Endothelial cell of umbilical vein (primary cell): ENCODE data around the gene SHISA3. TPM values are rescaled to one million over a fixed set of nuclear protein-coding genes. Genes with fewer than 3 reads are reported as not detected.

Experiments
- BruUV-seq: library from RNA; stranded (reverse); fragments of 400-500 nt; replicated peaks from 2 replicates; lab custom pipeline; 2021; lab: Mats Ljungman, UMichigan
- CTCF ChIA-PET: fragments of 300-600, 350-600 bp; sonication (Branson Sonifier 250); formaldehyde crosslinking; loops from one replicate; lab custom pipeline; 2021; ENCODE audit warnings: antibody characterized with exemption, inconsistent platforms; lab: Charles Lee
- POLR2A ChIA-PET: fragments of 300-600, 350-600 bp; sonication (Branson Sonifier 250); formaldehyde crosslinking; loops from one replicate; lab custom pipeline; 2021; ENCODE audit warnings: antibody characterized with exemption, inconsistent platforms; lab: Charles Lee
- DNase-seq: peaks from one replicate; pipeline ENCODE4 v3.0.0-alpha.2; 2011; ENCODE audit warnings: low read depth, low spot score
- FAIRE-seq: peaks from 2 replicates; lab custom pipeline; 2011; peaks lifted over from hg19 to GRCh38; lab: Jason Lieb, UNC
- H2AFZ ChIP-seq: 2 replicates; pipeline ENCODE4 v1.6.0; 2012; ENCODE audit warnings: low read depth, low read length, control low read depth, inconsistent platforms
- H3K27ac ChIP-seq: 2 replicates; pipeline ENCODE4 v1.5.1; 2011; ENCODE audit warnings: low read depth, mild to moderate bottlenecking, control low read depth, low read length, moderate library complexity; ENCODE audit not compliant: insufficient read depth
- H3K27me3 ChIP-seq, 2 experiments: 2 replicates each; pipeline versions ENCODE4 v1.6.0 to v1.6.1; 2011; ENCODE audit warnings: low read length in 2 of 2, mixed read lengths in 1 of 2; ENCODE audit not compliant: control insufficient read depth in 2 of 2, insufficient read depth in 2 of 2
- H3K36me3 ChIP-seq, 2 experiments: 2 replicates in 1 of 2; 3 replicates in 1 of 2; pipeline ENCODE4 v1.5.1; 2011; ENCODE audit warnings: low read length in 2 of 2, mild to moderate bottlenecking in 1 of 2, moderate library complexity in 1 of 2; ENCODE audit not compliant: control insufficient read depth in 2 of 2, insufficient read depth in 2 of 2; ENCODE audit errors: extremely low read depth in 1 of 2
- H3K4me1 ChIP-seq: 3 replicates; pipeline ENCODE4 v1.5.1; 2011; ENCODE audit warnings: mild to moderate bottlenecking, low read length; ENCODE audit not compliant: control insufficient read depth, insufficient read depth; ENCODE audit errors: extremely low read depth
- H3K4me2 ChIP-seq: 2 replicates; pipeline ENCODE4 v1.6.1; 2011; ENCODE audit warnings: low read length, control low read depth, mixed read lengths; ENCODE audit not compliant: insufficient read depth
- H3K4me3 ChIP-seq, 3 experiments: fragments of 200-600 bp in 1 of 3; sonication (generic), shearing (Covaris generic) in 1 of 3; replicated peaks in 1 of 3; 2 replicates each; pipeline ENCODE4 v1.5.1; 2011 to 2016; ENCODE audit warnings: control low read depth in 3 of 3, low read length in 3 of 3, mild to moderate bottlenecking in 2 of 3, inconsistent platforms in 1 of 3, low read depth in 1 of 3, moderate library complexity in 1 of 3; ENCODE audit not compliant: insufficient read depth in 1 of 3
- H3K79me2 ChIP-seq: 2 replicates; pipeline ENCODE4 v1.6.0; 2012; ENCODE audit warnings: low read length, inconsistent platforms; ENCODE audit not compliant: control insufficient read depth, insufficient read depth
- H3K9ac ChIP-seq: replicated peaks from 2 replicates; pipeline ENCODE3; 2011; ENCODE audit warnings: low read length, control low read depth; ENCODE audit not compliant: insufficient read depth; ENCODE audit errors: extremely low read depth
- H3K9me1 ChIP-seq: replicated peaks from 3 replicates; pipeline ENCODE4 v1.6.0; 2011; ENCODE audit warnings: mild to moderate bottlenecking, low read length; ENCODE audit not compliant: control insufficient read depth, insufficient read depth; ENCODE audit errors: extremely low read depth
- H3K9me3 ChIP-seq: replicated peaks from 2 replicates; pipeline ENCODE4 v1.5.1; 2012; ENCODE audit warnings: low read length, inconsistent platforms; ENCODE audit not compliant: control insufficient read depth, insufficient read depth
- H4K20me1 ChIP-seq: replicated peaks from 2 replicates; pipeline ENCODE3; 2011; ENCODE audit warnings: mild to moderate bottlenecking, low read length; ENCODE audit not compliant: control insufficient read depth, insufficient read depth; ENCODE audit errors: extremely low read depth
- CTCF ChIP-seq, 2 donors: IDR thresholded peaks; 1 replicate in 1 of 2; 2 replicates in 1 of 2; pipeline ENCODE4 v1.5.1; 2011; ENCODE audit warnings: low read length in 2 of 2, mild to moderate bottlenecking in 2 of 2, moderate library complexity in 2 of 2, control low read depth in 1 of 2, inconsistent platforms in 1 of 2, low read depth in 1 of 2; ENCODE audit not compliant: insufficient read depth in 1 of 2; ENCODE audit errors: extremely low read depth in 1 of 2
- EZH2 ChIP-seq: IDR thresholded peaks from 2 replicates; pipeline ENCODE4 v1.6.1; 2012; ENCODE audit warnings: borderline replicate concordance, low read depth, mild to moderate bottlenecking, moderate library complexity, low read length, inconsistent platforms; ENCODE audit not compliant: severe bottlenecking
- FOS ChIP-seq: IDR thresholded peaks from 2 replicates; pipeline ENCODE4 v1.6.1; 2011; ENCODE audit warnings: mild to moderate bottlenecking, low read length, moderate library complexity, borderline replicate concordance; ENCODE audit not compliant: insufficient read depth
- GATA2 ChIP-seq: IDR thresholded peaks from 2 replicates; pipeline ENCODE4 v1.7.0; 2011; ENCODE audit warnings: low read depth, mild to moderate bottlenecking, moderate library complexity, mixed read lengths, low read length; ENCODE audit not compliant: insufficient read length, insufficient read depth
- JUN ChIP-seq: IDR thresholded peaks from 2 replicates; pipeline ENCODE4 v1.6.1; 2011; ENCODE audit warnings: borderline replicate concordance, low read depth; ENCODE audit not compliant: insufficient read length, insufficient read depth
- MYC ChIP-seq: IDR thresholded peaks from one replicate; pipeline ENCODE4 v1.6.1; 2011; ENCODE audit warnings: mild to moderate bottlenecking, low read depth, low read length
- POLR2A ChIP-seq: IDR thresholded peaks from 2 replicates; pipeline ENCODE4 v1.6.1; 2012; ENCODE audit warnings: low read depth, mild to moderate bottlenecking, control low read depth, low read length
- POLR2AphosphoS5 ChIP-seq: IDR thresholded peaks from 2 replicates; pipeline ENCODE4 v1.6.1; 2012; ENCODE audit warnings: low read depth, mild to moderate bottlenecking, control low read depth, low read length, moderate library complexity; ENCODE audit not compliant: insufficient read depth
- dilution Hi-C: fragments of 300-500 bp; cut with MboI; formaldehyde crosslinking; loops from one replicate; pipeline ENCODE4 v1.15.0; 2019; ENCODE audit warnings: low sequenced_read_pairs; ENCODE audit not compliant: extremely low pct_ligation_motif_present
- intact Hi-C: fragments of 100-400 bp; cut with micrococcal nuclease; formaldehyde crosslinking; loops from one replicate; pipeline ENCODE4 v1.10.0; 2022
- polyA plus RNA-seq, 4 experiments: library from polyadenylated mRNA; depleted of rRNA in 3 of 4; stranded (reverse) in 3 of 4; unstranded in 1 of 4; fragments of >200 nt; gene quantifications; 2 replicates each; pipeline versions ENCODE4 v1.2.1 to v1.2.3, GENCODE V29; 2011 to 2012; ENCODE audit warnings: missing spikeins in 1 of 4
- total RNA-seq: library from RNA; stranded (reverse); gene quantifications from 2 replicates; pipeline ENCODE4 v1.2.3, GENCODE V29; 2021
- TF ChIP-seq, protein P1 (sequence below): IDR thresholded peaks from 2 replicates; pipeline ENCODE4 v1.6.1; 2011; ENCODE audit not compliant: insufficient read depth, insufficient read length

The SHISA3 gene
- total and polyA plus RNA-seq, 2 donors (not counting 3 experiments of a cell fraction or from before 2014, with no cell fraction given): 12.0 to 16.6 TPM

GRCh38 chr4:42377497-42377896 is 19.8 kb upstream of the SHISA3 start:
- Histone ChIP-seq H3K4me3 (no peak overlapping the region), H4K20me1 (no peaks in the 10 kb centered on the region), H2AFZ (no peak overlapping the region), H3K4me1 (no peaks in the 10 kb centered on the region), H3K9ac (no peak overlapping the region), H3K27ac (no peak overlapping the region), H3K79me2 (no peaks in the 10 kb centered on the region), H3K36me3 (no peaks in the 10 kb centered on the region), H3K27me3 (no peaks in the 10 kb centered on the region), H3K4me2 (no peak overlapping the region), H3K9me1 (no peaks in the 10 kb centered on the region), H3K9me3 (no peaks in the 10 kb centered on the region)
- BruUV-seq: no TSS peak
- TF ChIP-seq JUN (no peak), POLR2AphosphoS5 (no peak), CTCF (IDR thresholded peaks at IDR 0.05; ENCODE audit: extremely low read depth in 1 of 2, insufficient read depth in 1 of 2, low read depth in 1 of 2, low read length in 2 of 2) (no peak), EZH2 (no peak), MYC (no peak), FOS (no peak), GATA2 (no peak), POLR2A (no peak)
- TF ChIP-seq, protein P1, sequence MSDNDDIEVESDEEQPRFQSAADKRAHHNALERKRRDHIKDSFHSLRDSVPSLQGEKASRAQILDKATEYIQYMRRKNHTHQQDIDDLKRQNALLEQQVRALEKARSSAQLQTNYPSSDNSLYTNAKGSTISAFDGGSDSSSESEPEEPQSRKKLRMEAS: no peak
- FAIRE-seq (no peak), DNase-seq (no peak)
- dilution Hi-C loops: no loop called here
- CTCF ChIA-PET: interaction anchor here (2.1 kb wide), 1 partner anchor 142 kb away, joined by 10 read pairs; no protein-coding TSS in a partner anchor
- POLR2A ChIA-PET: no interaction called here
- intact Hi-C loops: no loop called here
